Stimulated activated CD4-positive, alpha-beta T cell treated with anti-CD3 and anti-CD28 coated beads, Interleukin-12 subunit alpha, Interleukin-12 subunit beta, amount 100 ng/mL, for 24 hours (primary cell): ENCODE data around the gene VPS13D.
A peak's percentile ranks its signal among the peaks of the same experiment; 100 is the strongest.

Experiments
- DNase-seq, 2 experiments: peaks; one replicate each; pipeline ENCODE4 v3.0.0-alpha.2; 2020; ENCODE audit warnings: low read depth in 2 of 2

Gene VPS13D

GRCh38 chr1:12229835-12230548 lies at the start of gene VPS13D:
Gene VPS13D, plus strand, starts transcription at chr1:12230030. Its CDS starts 4,237 bp downstream, at chr1:12234267.
- DNase-seq, result peak; percentile 61 to 81

GRCh38 chr1:12180315-12180714 lies 49.5 kb upstream of the VPS13D start:
- no peak for DNase-seq

- DNase-seq, result no peak
These were observed 48.9 kb upstream of the VPS13D start for GRCh38 chr1:12180903-12181302.

GRCh38 chr1:12181568-12181967 lies 48.3 kb upstream of the VPS13D start:
- DNase-seq, result no peak

- no peak for DNase-seq
These were observed 47.3 kb upstream of the VPS13D start for GRCh38 chr1:12182410-12182984.

GRCh38 chr1:12183095-12183794 lies 46.6 kb upstream of the VPS13D start:
- no peak for DNase-seq

GRCh38 chr1:12184008-12184681 lies 45.7 kb upstream of the VPS13D start:
- DNase-seq, result no peak

GRCh38 chr1:12185036-12185917 lies 44.6 kb upstream of the VPS13D start:
- DNase-seq, result no peak

- DNase-seq, result no peak
These were observed 43.7 kb upstream of the VPS13D start for GRCh38 chr1:12185918-12186678.

GRCh38 chr1:12186679-12186985 lies 43.2 kb upstream of the VPS13D start:
- DNase-seq, result no peak

- DNase-seq, result no peak
These were observed 41.7 kb upstream of the VPS13D start for GRCh38 chr1:12188115-12188514.

- no peak for DNase-seq
These were observed 41.0 kb upstream of the VPS13D start for GRCh38 chr1:12188657-12189327.

GRCh38 chr1:12189328-12189682 lies 40.5 kb upstream of the VPS13D start:
- no peak for DNase-seq

- no peak for DNase-seq
These were observed 38.4 kb upstream of the VPS13D start for GRCh38 chr1:12191242-12192032.

- no peak for DNase-seq
These were observed 35.1 kb upstream of the VPS13D start for GRCh38 chr1:12194666-12195216.

- DNase-seq, result no peak
These were observed 34.4 kb upstream of the VPS13D start for GRCh38 chr1:12195416-12195815.

GRCh38 chr1:12196641-12197482 lies 33.0 kb upstream of the VPS13D start:
- DNase-seq, result no peak

GRCh38 chr1:12197483-12197880 lies 32.3 kb upstream of the VPS13D start:
- DNase-seq, result no peak
